NT2/D1 (cell line): ENCODE data around the gene IGF2BP1.

ENCODE experiments used
- SUZ12 ChIP-seq: IDR thresholded peaks from 2 replicates; pipeline ENCODE4 v1.6.1; 2011; ENCODE audit not compliant: insufficient read length, insufficient read depth; ENCODE audit errors: extremely low read depth
- YY1 ChIP-seq: IDR thresholded peaks from 2 replicates; pipeline ENCODE4 v1.6.1; 2011; ENCODE audit not compliant: insufficient read length, insufficient read depth
- ZNF274 ChIP-seq: IDR thresholded peaks from 2 replicates; pipeline ENCODE4 v1.6.1; 2011; ENCODE audit warnings: mild to moderate bottlenecking, low read depth, low read length

DNA sequence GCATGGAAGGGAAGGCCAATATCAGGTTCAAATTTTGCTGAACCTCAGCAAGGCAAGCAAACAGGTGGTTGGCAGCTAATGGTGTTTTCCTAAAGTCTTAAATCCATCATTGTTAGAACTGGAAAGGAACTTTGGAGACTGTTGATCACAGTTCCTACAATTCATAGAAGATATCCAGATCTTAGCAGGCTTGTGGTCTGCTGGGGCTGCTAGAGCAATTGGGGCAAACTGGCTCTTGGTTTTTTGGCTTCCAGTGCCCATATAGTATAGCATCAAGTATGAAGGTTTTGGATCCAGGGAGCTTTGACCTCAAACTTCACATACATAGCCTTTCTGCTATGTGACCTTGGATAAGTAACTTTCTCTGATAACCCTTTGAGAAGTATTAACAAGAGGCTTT, 49.7 kb downstream of the IGF2BP1 start:
- no peak for TF ChIP-seq YY1
- TF ChIP-seq ZNF274, result no peak
- no peak for TF ChIP-seq SUZ12
